Stomach (tissue), 9 donors: Measurements from ENCODE around the gene TBC1D32. TPM values are rescaled to one million over a fixed set of nuclear protein-coding genes. Genes with fewer than 3 reads are reported as not detected.
"Not testable (repeated sequence)": the region's sequence is repeated elsewhere in the genome, so short reads cannot be mapped to it uniquely, and the experiment has no call there.

Experiments
- DNase-seq, 2 donors: peaks; one replicate each; pipeline versions ENCODE4 v3.0.0 to v3.0.0-alpha.2; 2013 to 2019
- H3K27ac ChIP-seq, 5 donors: fragments of 200-600 bp in 4 of 5; sonication (generic) in 4 of 5; one replicate each; pipeline ENCODE4 v1.5.1; 2013 to 2019; ENCODE audit warnings: mild to moderate bottlenecking in 1 of 5, moderate library complexity in 1 of 5
- H3K27me3 ChIP-seq, 3 donors: fragments of 200-600 bp; sonication (generic); one replicate each; pipeline ENCODE4 v1.5.1; 2017 to 2019; ENCODE audit warnings: mixed run types in 1 of 3
- H3K36me3 ChIP-seq, 4 donors: fragments of 200-600 bp; sonication (generic); 1 replicate in 3 of 4; 2 replicates in 1 of 4; pipeline ENCODE4 v1.5.1; 2016 to 2019
- H3K4me1 ChIP-seq, 4 donors: fragments of 200-600 bp; sonication (generic); one replicate each; pipeline ENCODE4 v1.5.1; 2016 to 2019
- H3K4me3 ChIP-seq, 4 donors: fragments of 200-600 bp; sonication (generic) in 3 of 4; one replicate each; pipeline ENCODE4 v1.5.1; 2016 to 2019; ENCODE audit warnings: mild to moderate bottlenecking in 1 of 4
- H3K9me3 ChIP-seq, 4 donors: fragments of 200-600 bp; sonication (generic); one replicate each; pipeline ENCODE4 v1.5.1; 2016 to 2019
- EP300 ChIP-seq: sonication (generic); formaldehyde crosslinking; IDR thresholded peaks from one replicate; pipeline ENCODE4 v1.6.1; 2017; ENCODE audit warnings: antibody characterized with exemption
- POLR2A ChIP-seq, 4 donors: fragments of 450-650 bp; IDR thresholded peaks; one replicate each; pipeline ENCODE4 v1.6.1; 2016; ENCODE audit warnings: antibody characterized with exemption in 4 of 4, control low read depth in 2 of 4, mild to moderate bottlenecking in 1 of 4, moderate library complexity in 1 of 4
- POLR2AphosphoS5 ChIP-seq, 3 donors: sonication (generic); formaldehyde crosslinking; IDR thresholded peaks; one replicate each; pipeline ENCODE4 v1.6.1; 2016; ENCODE audit warnings: antibody characterized with exemption in 3 of 3
- WGBS, 5 donors: extraction: QIAGEN DNeasy Blood & Tissue Kit in 3 of 5; methylation state at CpG; one replicate each; pipeline versions ENCODE4 v1.1.5 to v1.1.7; 2013 to 2018; 5-methylcytosine and 5-hydroxymethylcytosine counted together
- intact Hi-C: fragments of 100-400 bp; cut with DNase I; formaldehyde crosslinking; loops from one replicate; pipeline ENCODE4 v1.15.1; 2023; ENCODE audit warnings: low total_unique reads
- polyA plus RNA-seq, 3 donors: library from polyadenylated mRNA; stranded (reverse); fragments of 200-250 nt; gene quantifications; one replicate each; pipeline ENCODE4 v1.2.3, GENCODE V29; 2013
- total RNA-seq, 5 donors: library from RNA; depleted of rRNA; stranded (reverse); fragments of >200 nt; gene quantifications; one replicate each; pipeline versions ENCODE4 v1.1.0 to v1.2.3, GENCODE V29; 2014 to 2016
- TF ChIP-seq, protein P1 (sequence below), 7 experiments: fragments of 450-650 bp in 4 of 7; fragments of 200-600 bp in 3 of 7; sonication (generic) in 3 of 7; IDR thresholded peaks; one replicate each; pipeline ENCODE4 v1.5.1; 2016 to 2019; ENCODE audit warnings: antibody characterized with exemption in 7 of 7, control low read depth in 2 of 7, mild to moderate bottlenecking in 1 of 7
- donor health status: healthy with polysubstance abuse.
- donor health status: Bipolar disorder and iron deficiency.
- donor health status: healthy.

Gene TBC1D32
- total and polyA plus RNA-seq, 8 donors, result 0.46 to 38.2 (median 1.8) TPM

- intact Hi-C loops, result no loop called here
- Histone ChIP-seq H3K4me3 (no peak overlapping the region), H3K36me3 (peaks cover 0 to 8% (median 5%) of the 10 kb centered on the region in 4 donors), H3K9me3 (peaks cover 0 to 12% (median 0%) of the 10 kb centered on the region in 4 donors), H3K27me3 (no peaks in the 10 kb centered on the region), H3K4me1 (no peaks in the 10 kb centered on the region), H3K27ac (no peak overlapping the region)
- TF ChIP-seq EP300 (no peak), POLR2A (IDR thresholded peaks at IDR 0.05) (no peak), POLR2AphosphoS5 (IDR thresholded peaks at IDR 0.05) (no peak)
- TF ChIP-seq, protein P1, sequence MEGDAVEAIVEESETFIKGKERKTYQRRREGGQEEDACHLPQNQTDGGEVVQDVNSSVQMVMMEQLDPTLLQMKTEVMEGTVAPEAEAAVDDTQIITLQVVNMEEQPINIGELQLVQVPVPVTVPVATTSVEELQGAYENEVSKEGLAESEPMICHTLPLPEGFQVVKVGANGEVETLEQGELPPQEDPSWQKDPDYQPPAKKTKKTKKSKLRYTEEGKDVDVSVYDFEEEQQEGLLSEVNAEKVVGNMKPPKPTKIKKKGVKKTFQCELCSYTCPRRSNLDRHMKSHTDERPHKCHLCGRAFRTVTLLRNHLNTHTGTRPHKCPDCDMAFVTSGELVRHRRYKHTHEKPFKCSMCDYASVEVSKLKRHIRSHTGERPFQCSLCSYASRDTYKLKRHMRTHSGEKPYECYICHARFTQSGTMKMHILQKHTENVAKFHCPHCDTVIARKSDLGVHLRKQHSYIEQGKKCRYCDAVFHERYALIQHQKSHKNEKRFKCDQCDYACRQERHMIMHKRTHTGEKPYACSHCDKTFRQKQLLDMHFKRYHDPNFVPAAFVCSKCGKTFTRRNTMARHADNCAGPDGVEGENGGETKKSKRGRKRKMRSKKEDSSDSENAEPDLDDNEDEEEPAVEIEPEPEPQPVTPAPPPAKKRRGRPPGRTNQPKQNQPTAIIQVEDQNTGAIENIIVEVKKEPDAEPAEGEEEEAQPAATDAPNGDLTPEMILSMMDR (IDR thresholded peaks at IDR 0.05), result no peak
- WGBS, 5 donors, result 76 to 87% (median 81%) methylated on average over 3 of the region's 3 CpGs
- no peak for DNase-seq
Measured at GRCh38 chr6:121175827-121176226, 158.5 kb downstream of the TBC1D32 start.

GRCh38 chr6:121172451-121172850 lies 161.8 kb downstream of the TBC1D32 start:
- intact Hi-C loops, H3K27ac ChIP-seq, H3K4me3 ChIP-seq, H3K36me3 ChIP-seq, H3K27me3 ChIP-seq, DNase-seq, H3K9me3 ChIP-seq, H3K4me1 ChIP-seq: not testable (repeated sequence)
- 91 to 100% (median 93%) methylated on average over 1 of the region's 1 CpG for WGBS, 5 donors

DNA sequence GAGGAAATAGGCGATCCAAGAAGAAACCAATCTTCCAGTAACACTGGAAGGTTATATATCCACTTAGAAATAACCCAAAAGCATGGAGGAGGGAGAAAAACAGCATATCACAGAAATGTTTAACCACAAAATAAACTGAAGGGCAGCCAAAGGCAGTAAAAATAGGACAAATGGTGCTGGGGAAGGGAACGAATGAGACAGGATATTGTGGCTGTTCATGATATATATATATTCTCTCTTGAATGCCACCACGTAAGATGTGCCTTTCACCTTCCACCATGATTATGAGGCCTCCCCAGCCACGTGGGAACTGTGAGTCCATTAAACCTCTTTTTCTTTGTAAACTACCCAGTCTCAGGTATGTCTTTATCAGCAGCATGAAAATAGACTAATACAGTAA lies 162.4 kb downstream of the TBC1D32 start:
- TF ChIP-seq EP300, result no peak
- no peak for TF ChIP-seq POLR2AphosphoS5 (IDR thresholded peaks at IDR 0.05)
- TF ChIP-seq, protein P1 (IDR thresholded peaks at IDR 0.05), result no peak
- no peak for TF ChIP-seq POLR2A (IDR thresholded peaks at IDR 0.05)
- Histone ChIP-seq H3K9me3 (no peaks in the 10 kb centered on the region), H3K27ac (no peak overlapping the region), H3K36me3 (peaks cover 0 to 3% (median 0%) of the 10 kb centered on the region in 4 donors), H3K4me3 (no peak overlapping the region), H3K27me3 (no peaks in the 10 kb centered on the region), H3K4me1 (no peaks in the 10 kb centered on the region)
- no peak for DNase-seq
- intact Hi-C loops, result no loop called here
- 75 to 87% (median 86%) methylated on average over 4 of the region's 4 CpGs for WGBS, 5 donors

- Histone ChIP-seq H3K4me1 (no peaks in the 10 kb centered on the region), H3K27ac (no peak overlapping the region), H3K9me3 (peaks cover 0 to 11% (median 1%) of the 10 kb centered on the region in 4 donors), H3K4me3 (no peak overlapping the region), H3K27me3 (no peaks in the 10 kb centered on the region), H3K36me3 (peaks cover 3 to 40% (median 28%) of the 10 kb centered on the region in 4 donors)
- TF ChIP-seq, protein P1 (IDR thresholded peaks at IDR 0.05), result no peak
- no peak for TF ChIP-seq POLR2A (IDR thresholded peaks at IDR 0.05)
- TF ChIP-seq EP300, result no peak
- TF ChIP-seq POLR2AphosphoS5 (IDR thresholded peaks at IDR 0.05), result no peak
- intact Hi-C loops, result no loop called here
- DNase-seq, result no peak
Measured at GRCh38 chr6:121161886-121162285, 172.4 kb downstream of the TBC1D32 start.

DNA sequence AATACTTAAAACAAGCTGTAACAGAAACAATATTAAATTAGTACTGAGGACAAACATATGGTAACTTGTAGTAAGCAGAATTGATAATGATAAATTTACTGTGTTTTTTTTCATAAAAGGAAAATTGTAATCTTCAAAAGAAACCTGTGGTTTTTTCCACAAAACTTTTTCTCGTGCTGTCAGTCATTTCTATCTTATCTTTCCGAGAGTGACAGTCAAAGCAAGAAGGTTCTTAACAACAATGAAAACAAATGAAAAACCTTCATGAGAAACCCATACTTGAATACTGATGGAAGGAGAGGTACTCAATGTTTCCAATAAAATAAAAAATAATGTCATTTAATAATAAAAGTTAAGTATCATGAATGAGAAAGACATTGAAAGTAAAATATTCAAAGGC lies 174.0 kb downstream of the TBC1D32 start:
- TF ChIP-seq, protein P1 (IDR thresholded peaks at IDR 0.05), result no peak
- TF ChIP-seq EP300, result no peak
- TF ChIP-seq POLR2A (IDR thresholded peaks at IDR 0.05), result no peak
- TF ChIP-seq POLR2AphosphoS5 (IDR thresholded peaks at IDR 0.05), result no peak
- Histone ChIP-seq H3K4me3 (no peak overlapping the region), H3K27ac (no peak overlapping the region), H3K36me3 (peaks cover 3 to 40% (median 28%) of the 10 kb centered on the region in 4 donors), H3K9me3 (peaks cover 0 to 11% (median 1%) of the 10 kb centered on the region in 4 donors), H3K27me3 (no peaks in the 10 kb centered on the region), H3K4me1 (no peaks in the 10 kb centered on the region)
- WGBS, 5 donors, result 86 to 91% (median 88%) methylated on average over 2 of the region's 2 CpGs
- DNase-seq, result no peak
- intact Hi-C loops, result no loop called here
